Measurements from ENCODE around the gene NOS1.

The NOS1 gene

GRCh38 chr12:117350140-117350539 is 11.3 kb downstream of the NOS1 start:
- TF ChIP-seq ESRRG (CRISPR knock-in tag; IDR thresholded peaks at IDR 0.05), result no peak
- TF ChIP-seq ZFP30 (CRISPR knock-in tag; IDR thresholded peaks at IDR 0.05), result no peak
- TF ChIP-seq ZNF70 (CRISPR knock-in tag; IDR thresholded peaks at IDR 0.05), result no peak
- TF ChIP-seq ZNF8 (CRISPR knock-in tag; IDR thresholded peaks at IDR 0.05), result no peak
- TF ChIP-seq POU6F1 (CRISPR knock-in tag; IDR thresholded peaks at IDR 0.05; ENCODE audit: borderline replicate concordance, low read depth), result no peak
- no peak for TF ChIP-seq ZC3H10 (CRISPR knock-in tag; IDR thresholded peaks at IDR 0.05)
- no peak for TF ChIP-seq ZNF565 (CRISPR knock-in tag; conservative IDR thresholded peaks at IDR 0.05; ENCODE audit: low read depth)
- no peak for TF ChIP-seq TSHZ2 (CRISPR knock-in tag; IDR thresholded peaks at IDR 0.05)
- TF ChIP-seq CREB5 (CRISPR knock-in tag; IDR thresholded peaks at IDR 0.05; ENCODE audit: low read depth), result no peak
- no peak for TF ChIP-seq BACH2 (CRISPR knock-in tag; IDR thresholded peaks at IDR 0.05; ENCODE audit: borderline replicate concordance)
- TF ChIP-seq ZFP3 (CRISPR knock-in tag; IDR thresholded peaks at IDR 0.05), result no peak
- no peak for TF ChIP-seq CSRNP3 (CRISPR knock-in tag; IDR thresholded peaks at IDR 0.05)
- no peak for TF ChIP-seq PPARA (CRISPR knock-in tag; IDR thresholded peaks at IDR 0.05; ENCODE audit: borderline replicate concordance)
- TF ChIP-seq SNAI2 (CRISPR knock-in tag; IDR thresholded peaks at IDR 0.05), result no peak
- no peak for ATAC-seq

GRCh38 chr12:117347588-117347987 is 13.8 kb downstream of the NOS1 start:
- TF ChIP-seq ZNF8 (CRISPR knock-in tag; IDR thresholded peaks at IDR 0.05), result no peak
- no peak for TF ChIP-seq BACH2 (CRISPR knock-in tag; IDR thresholded peaks at IDR 0.05; ENCODE audit: borderline replicate concordance)
- TF ChIP-seq ZNF565 (CRISPR knock-in tag; conservative IDR thresholded peaks at IDR 0.05; ENCODE audit: low read depth), result no peak
- no peak for TF ChIP-seq ZFP3 (CRISPR knock-in tag; IDR thresholded peaks at IDR 0.05)
- TF ChIP-seq OSR1 (CRISPR knock-in tag; IDR thresholded peaks at IDR 0.05), result no peak
- no peak for TF ChIP-seq ARNTL (CRISPR knock-in tag; IDR thresholded peaks at IDR 0.05; ENCODE audit: borderline replicate concordance, low read depth)
- no peak for TF ChIP-seq GLIS3 (CRISPR knock-in tag; IDR thresholded peaks at IDR 0.05)
- TF ChIP-seq ZFP30 (CRISPR knock-in tag; IDR thresholded peaks at IDR 0.05), result no peak
- TF ChIP-seq RARB (CRISPR knock-in tag; IDR thresholded peaks at IDR 0.05), result no peak
- TF ChIP-seq POU6F1 (CRISPR knock-in tag; IDR thresholded peaks at IDR 0.05; ENCODE audit: borderline replicate concordance, low read depth), result no peak
- no peak for TF ChIP-seq PATZ1 (CRISPR knock-in tag; IDR thresholded peaks at IDR 0.05; ENCODE audit: borderline replicate concordance)
- no peak for TF ChIP-seq ZNF70 (CRISPR knock-in tag; IDR thresholded peaks at IDR 0.05)
- TF ChIP-seq TOX (CRISPR knock-in tag; IDR thresholded peaks at IDR 0.05; ENCODE audit: borderline replicate concordance), result no peak
- no peak for ATAC-seq

Data from SK-N-SH treated with all-trans-retinoic acid at 6 μM for 48 hours (cell line).